ENCODE results near the gene BIK. TPM values are rescaled to one million over a fixed set of nuclear protein-coding genes. Genes with fewer than 3 reads are reported as not detected.

The BIK gene
- total and polyA plus RNA-seq, 7 donors: not detected

DNA sequence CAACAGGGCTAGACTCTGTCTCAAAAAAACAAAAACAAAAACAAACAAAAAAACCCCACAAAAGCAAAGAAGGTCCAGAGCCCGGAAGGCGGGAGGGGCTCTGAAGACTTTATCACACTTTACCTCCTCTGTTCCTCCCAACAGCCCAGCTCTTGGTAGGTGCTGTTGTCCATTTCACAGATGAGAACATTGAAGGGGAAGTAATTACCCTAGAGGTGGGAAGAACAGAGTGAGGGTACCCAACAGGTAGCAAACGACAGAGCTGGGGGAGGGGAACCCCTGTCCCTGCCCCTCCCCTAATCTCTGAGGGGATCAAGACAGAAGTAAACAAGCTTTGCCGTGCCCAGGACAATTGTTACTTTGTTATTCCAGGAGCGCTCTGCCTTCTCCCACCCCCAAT is 1.0 kb upstream of the BIK start:
- Histone ChIP-seq H3K4me1 (peaks cover 12% of the 10 kb centered on the region), H3K27ac (no peak overlapping the region), H3K4me3 (no peak overlapping the region), H3K36me3 (ENCODE audit: insufficient read depth in 1 of 2, low read depth in 1 of 2) (no peaks in the 10 kb centered on the region), H3K9me3 (no peaks in the 10 kb centered on the region), H3K27me3 (ENCODE audit: insufficient read depth in 3 of 3, low read length in 2 of 3) (peaks cover 0 to 61% (median 17%) of the 10 kb centered on the region in 3 donors)
- TF ChIP-seq, protein P1, sequence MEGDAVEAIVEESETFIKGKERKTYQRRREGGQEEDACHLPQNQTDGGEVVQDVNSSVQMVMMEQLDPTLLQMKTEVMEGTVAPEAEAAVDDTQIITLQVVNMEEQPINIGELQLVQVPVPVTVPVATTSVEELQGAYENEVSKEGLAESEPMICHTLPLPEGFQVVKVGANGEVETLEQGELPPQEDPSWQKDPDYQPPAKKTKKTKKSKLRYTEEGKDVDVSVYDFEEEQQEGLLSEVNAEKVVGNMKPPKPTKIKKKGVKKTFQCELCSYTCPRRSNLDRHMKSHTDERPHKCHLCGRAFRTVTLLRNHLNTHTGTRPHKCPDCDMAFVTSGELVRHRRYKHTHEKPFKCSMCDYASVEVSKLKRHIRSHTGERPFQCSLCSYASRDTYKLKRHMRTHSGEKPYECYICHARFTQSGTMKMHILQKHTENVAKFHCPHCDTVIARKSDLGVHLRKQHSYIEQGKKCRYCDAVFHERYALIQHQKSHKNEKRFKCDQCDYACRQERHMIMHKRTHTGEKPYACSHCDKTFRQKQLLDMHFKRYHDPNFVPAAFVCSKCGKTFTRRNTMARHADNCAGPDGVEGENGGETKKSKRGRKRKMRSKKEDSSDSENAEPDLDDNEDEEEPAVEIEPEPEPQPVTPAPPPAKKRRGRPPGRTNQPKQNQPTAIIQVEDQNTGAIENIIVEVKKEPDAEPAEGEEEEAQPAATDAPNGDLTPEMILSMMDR (IDR thresholded peaks at IDR 0.05): no peak
- ATAC-seq (no peak), DNase-seq (no peak)
- 29 to 37% (median 31%) methylated on average over 5 of the region's 5 CpGs for WGBS, 3 donors
- intact Hi-C loops (cut with DNase I): no loop called here

DNA sequence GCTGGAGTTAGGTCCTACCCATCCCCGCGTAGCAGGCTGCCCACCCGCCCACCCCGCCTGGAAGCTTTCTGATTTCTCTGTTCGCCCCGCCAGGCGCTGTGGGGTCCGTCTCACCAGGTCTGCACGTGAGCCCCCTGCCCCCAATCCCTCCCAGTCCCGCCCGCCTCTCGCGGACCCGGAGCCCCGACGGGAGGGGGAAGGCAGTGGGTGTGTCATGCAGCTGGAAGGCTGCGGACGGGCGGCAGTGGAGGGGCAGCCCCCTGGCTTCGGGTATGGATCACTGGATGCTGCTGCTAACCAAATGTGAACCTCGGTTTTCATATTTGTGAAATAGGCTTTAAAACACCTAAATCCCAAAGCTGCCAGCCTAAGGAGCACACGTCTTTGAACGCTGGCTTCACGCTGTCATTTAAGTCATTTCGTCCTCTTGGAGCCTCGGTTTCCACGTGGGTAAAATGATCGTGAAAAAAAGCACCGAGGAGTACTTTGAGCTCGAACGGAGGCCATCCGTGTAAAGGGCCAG is 568 bp upstream of the BIK start:
- Histone ChIP-seq H3K4me3 (peak overlapping the region; percentile 71), H3K27me3 (ENCODE audit: insufficient read depth in 3 of 3, low read length in 2 of 3) (peaks cover 0 to 65% (median 17%) of the 10 kb centered on the region in 3 donors), H3K27ac (no peak overlapping the region), H3K9me3 (no peaks in the 10 kb centered on the region), H3K4me1 (peaks cover 12% of the 10 kb centered on the region), H3K36me3 (ENCODE audit: insufficient read depth in 1 of 2, low read depth in 1 of 2) (no peaks in the 10 kb centered on the region)
- TF ChIP-seq, protein P1 (IDR thresholded peaks at IDR 0.05): no peak
- WGBS, 3 donors: 3 to 5% (median 4%) methylated on average over 31 to 32 of the region's 32 CpGs
- no peak for DNase-seq
- peak in 1 of 4 donors; percentile 35 for ATAC-seq
- intact Hi-C loops (cut with DNase I): no loop called here

DNA sequence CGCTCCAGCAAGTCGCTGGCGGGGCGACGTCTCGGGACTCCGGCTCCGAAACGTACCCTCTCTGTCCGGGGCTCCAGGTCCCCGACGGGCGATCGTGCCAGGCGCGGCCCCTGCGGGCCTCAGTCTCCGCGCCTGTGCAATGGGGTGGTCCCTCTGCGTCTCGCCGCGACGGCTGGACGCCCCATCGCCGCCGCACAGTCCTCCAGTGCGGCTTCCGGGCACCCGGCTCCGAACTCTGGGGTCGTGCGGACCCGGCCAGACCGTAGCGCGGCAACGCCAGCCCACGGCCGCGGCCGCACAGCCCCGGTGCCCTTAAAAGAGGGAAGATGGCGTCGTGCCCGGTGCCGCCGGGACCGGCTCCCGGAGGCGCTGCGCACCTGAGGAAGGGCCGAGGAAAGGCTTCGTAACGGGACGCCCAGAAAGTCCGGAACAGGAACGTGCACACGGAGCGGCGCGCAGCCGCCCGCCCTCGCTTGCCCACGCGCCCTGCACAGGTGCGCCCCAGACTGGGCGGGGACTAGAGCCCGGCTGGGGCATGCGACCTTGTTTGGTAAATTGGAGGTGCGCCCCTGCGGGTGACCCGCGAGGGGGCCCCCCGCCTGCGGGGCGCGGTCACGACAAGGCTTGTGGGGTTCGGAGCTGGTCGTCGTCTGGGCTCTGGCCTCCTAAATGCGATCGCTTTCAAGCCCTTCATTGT is 525 bp downstream of the BIK start:
- Histone ChIP-seq H3K36me3 (ENCODE audit: insufficient read depth in 1 of 2, low read depth in 1 of 2) (no peaks in the 10 kb centered on the region), H3K27ac (no peak overlapping the region), H3K9me3 (no peaks in the 10 kb centered on the region), H3K4me3 (peak overlapping the region; percentile 71), H3K27me3 (ENCODE audit: insufficient read depth in 3 of 3, low read length in 2 of 3) (peaks cover 0 to 70% (median 17%) of the 10 kb centered on the region in 3 donors), H3K4me1 (peaks cover 12% of the 10 kb centered on the region)
- TF ChIP-seq, protein P1 (IDR thresholded peaks at IDR 0.05): no peak
- 3 to 5% (median 4%) methylated on average over 66 to 86 of the region's 86 CpGs for WGBS, 3 donors
- DNase-seq (no peak), ATAC-seq (peak; percentile 36 to 50 (median 38))
- intact Hi-C loops (cut with DNase I): no loop called here

DNA sequence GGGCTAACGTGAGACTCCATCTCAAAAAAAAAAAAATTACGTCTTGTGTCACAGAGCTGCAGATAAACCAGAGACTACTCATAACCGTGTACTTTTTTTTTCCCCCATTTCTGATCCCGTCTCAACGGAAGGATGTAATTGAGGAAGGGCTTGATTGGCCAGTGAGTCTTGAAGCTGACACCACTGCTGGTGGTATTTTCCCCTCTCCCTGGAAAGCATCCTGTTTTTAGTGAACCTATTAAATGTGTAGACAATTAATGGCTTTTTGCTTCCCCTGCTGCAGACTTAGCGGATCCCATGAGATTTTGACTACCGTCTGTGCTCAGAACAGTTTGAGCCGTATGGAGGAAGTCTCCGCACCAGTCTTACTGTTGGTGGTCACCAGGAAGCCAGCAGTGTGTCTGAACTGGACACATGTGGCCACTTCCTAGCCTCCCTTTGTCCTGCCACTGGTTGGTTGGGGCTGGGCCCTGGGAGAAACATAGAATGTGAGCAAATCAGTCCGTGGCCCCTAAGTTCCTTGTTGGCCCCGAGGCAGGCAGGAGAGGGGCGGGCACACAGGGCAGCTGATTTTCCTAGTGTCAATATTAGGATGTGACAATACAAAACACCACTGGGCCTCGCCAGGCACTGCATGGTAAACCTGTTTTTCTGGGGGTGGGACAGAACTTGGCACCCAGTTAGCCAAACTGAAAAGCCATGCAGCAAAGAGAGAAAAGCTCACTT is 3.1 kb downstream of the BIK start:
- intact Hi-C loops (cut with DNase I): no loop called here
- DNase-seq: no peak
- Histone ChIP-seq H3K27ac (no peak overlapping the region), H3K36me3 (ENCODE audit: insufficient read depth in 1 of 2, low read depth in 1 of 2) (no peaks in the 10 kb centered on the region), H3K9me3 (no peaks in the 10 kb centered on the region), H3K4me1 (peaks cover 12% of the 10 kb centered on the region), H3K4me3 (no peak overlapping the region), H3K27me3 (ENCODE audit: insufficient read depth in 3 of 3, low read length in 2 of 3) (peaks cover 0 to 62% (median 17%) of the 10 kb centered on the region in 3 donors)
- TF ChIP-seq, protein P1 (IDR thresholded peaks at IDR 0.05): no peak
- ATAC-seq: no peak
- WGBS, 3 donors: 54 to 57% (median 55%) methylated on average over 13 of the region's 13 CpGs
